ENCODE results near the gene SEC31B. TPM values are rescaled to one million over a fixed set of nuclear protein-coding genes. Genes with fewer than 3 reads are reported as not detected.

Gene SEC31B
- total RNA-seq, 1 experiment from 2014 or later, result 6.3 TPM

- Mint-ChIP-seq H3K4me1 (no peaks in the 10 kb centered on the region), H3K27ac (no peak overlapping the region)
These were observed 18.2 kb downstream of the SEC31B start for GRCh38 chr10:100501423-100501822.

More at GRCh38 chr10:100501423-100501822, 18.2 kb downstream of the SEC31B start:
- Histone ChIP-seq H2AK5ac (ENCODE audit: insufficient read length, low read length) (no peak overlapping the region), H3K27ac (ENCODE audit: insufficient read length, low read depth, low read length) (no peak overlapping the region), H2BK15ac (ENCODE audit: low read depth, low read length) (no peak overlapping the region), H2BK120ac (ENCODE audit: low read depth, low read length, poor library complexity, severe bottlenecking) (no peak overlapping the region), H2AFZ (ENCODE audit: low read length) (no peak overlapping the region), H2BK12ac (ENCODE audit: insufficient read length, low read depth, low read length) (no peak overlapping the region), H3K23ac (ENCODE audit: insufficient read length, low read depth, low read length) (no peak overlapping the region), H3K56ac (ENCODE audit: insufficient read length, low read depth, low read length) (no peak overlapping the region), H2BK20ac (ENCODE audit: low read depth, low read length, poor library complexity, severe bottlenecking) (no peak overlapping the region), H3K14ac (ENCODE audit: insufficient read depth, low read length) (no peak overlapping the region), H3K79me2 (ENCODE audit: insufficient read depth, low read length) (no peaks in the 10 kb centered on the region), H3K9ac (ENCODE audit: extremely low read depth, insufficient read length, low read length) (no peak overlapping the region), H4K5ac (ENCODE audit: insufficient read length, low read depth, low read length) (no peak overlapping the region), H4K8ac (replicated peaks; ENCODE audit: insufficient read length, low read depth, low read length) (no peak overlapping the region), H3K79me1 (ENCODE audit: insufficient read depth, low read depth, low read length, poor library complexity, severe bottlenecking) (no peaks in the 10 kb centered on the region), H3K4me1 (ENCODE audit: insufficient read depth, low read length) (no peaks in the 10 kb centered on the region), H3K4me2 (ENCODE audit: insufficient read depth, insufficient read length, low read length) (no peak overlapping the region), H3T11ph (ENCODE audit: low read length) (no peak overlapping the region), H4K20me1 (ENCODE audit: control insufficient read depth, insufficient read depth, insufficient read length) (no peaks in the 10 kb centered on the region), H4K91ac (ENCODE audit: insufficient read length, low read depth, low read length) (no peak overlapping the region), H3K9me3 (ENCODE audit: control insufficient read depth, low read depth, low read length) (no peaks in the 10 kb centered on the region), H3K18ac (ENCODE audit: insufficient read length, low read depth, low read length) (no peak overlapping the region), H3K4ac (ENCODE audit: low read depth, low read length) (no peak overlapping the region), H3K27me3 (ENCODE audit: insufficient read depth, low read length) (no peaks in the 10 kb centered on the region), H2BK5ac (ENCODE audit: insufficient read length, low read length) (no peak overlapping the region), H3K23me2 (ENCODE audit: insufficient read length, low read depth, low read length, poor library complexity, severe bottlenecking) (no peaks in the 10 kb centered on the region)
- H3K27me3 Mint-ChIP-seq (ENCODE audit: low read depth), result peaks cover 76% of the 10 kb centered on the region
- no peaks in the 10 kb centered on the region for H3K9me3 Mint-ChIP-seq
- TF ChIP-seq, protein P1, sequence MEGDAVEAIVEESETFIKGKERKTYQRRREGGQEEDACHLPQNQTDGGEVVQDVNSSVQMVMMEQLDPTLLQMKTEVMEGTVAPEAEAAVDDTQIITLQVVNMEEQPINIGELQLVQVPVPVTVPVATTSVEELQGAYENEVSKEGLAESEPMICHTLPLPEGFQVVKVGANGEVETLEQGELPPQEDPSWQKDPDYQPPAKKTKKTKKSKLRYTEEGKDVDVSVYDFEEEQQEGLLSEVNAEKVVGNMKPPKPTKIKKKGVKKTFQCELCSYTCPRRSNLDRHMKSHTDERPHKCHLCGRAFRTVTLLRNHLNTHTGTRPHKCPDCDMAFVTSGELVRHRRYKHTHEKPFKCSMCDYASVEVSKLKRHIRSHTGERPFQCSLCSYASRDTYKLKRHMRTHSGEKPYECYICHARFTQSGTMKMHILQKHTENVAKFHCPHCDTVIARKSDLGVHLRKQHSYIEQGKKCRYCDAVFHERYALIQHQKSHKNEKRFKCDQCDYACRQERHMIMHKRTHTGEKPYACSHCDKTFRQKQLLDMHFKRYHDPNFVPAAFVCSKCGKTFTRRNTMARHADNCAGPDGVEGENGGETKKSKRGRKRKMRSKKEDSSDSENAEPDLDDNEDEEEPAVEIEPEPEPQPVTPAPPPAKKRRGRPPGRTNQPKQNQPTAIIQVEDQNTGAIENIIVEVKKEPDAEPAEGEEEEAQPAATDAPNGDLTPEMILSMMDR (conservative IDR thresholded peaks at IDR 0.05), result no peak
- peaks cover 0 to 11% (median 0%) of the 10 kb centered on the region in 3 experiments; a peak in 2 of 7 replicates for H3K36me3 Mint-ChIP-seq (ENCODE audit: insufficient read depth in 1 of 3, low read depth in 3 of 3)
- no peak overlapping the region for H3K4me3 Mint-ChIP-seq
- no peak for DNase-seq
